Subcutaneous abdominal adipose tissue (tissue), 5 donors: ENCODE results near the gene CDYL.

Source experiments
- H3K27ac ChIP-seq: one replicate; pipeline ENCODE4 v1.7.0; 2013; ENCODE audit warnings: low read depth, mild to moderate bottlenecking, inconsistent platforms, low read length, moderate library complexity
- H3K27me3 ChIP-seq, 5 donors: one replicate each; pipeline ENCODE4 v1.7.0; 2013; ENCODE audit warnings: low read length in 5 of 5, inconsistent platforms in 1 of 5; ENCODE audit not compliant: control insufficient read depth in 5 of 5, insufficient read depth in 4 of 5
- H3K36me3 ChIP-seq, 5 donors: one replicate each; pipeline ENCODE4 v1.7.0; 2013; ENCODE audit warnings: low read length in 5 of 5; ENCODE audit not compliant: control insufficient read depth in 5 of 5, insufficient read depth in 5 of 5
- H3K4me1 ChIP-seq, 5 donors: one replicate each; pipeline ENCODE4 v1.7.0; 2013; ENCODE audit warnings: low read length in 5 of 5, mild to moderate bottlenecking in 3 of 5, moderate library complexity in 1 of 5; ENCODE audit not compliant: control insufficient read depth in 5 of 5, insufficient read depth in 5 of 5
- H3K4me3 ChIP-seq, 5 donors: one replicate each; pipeline ENCODE4 v1.7.0; 2013; ENCODE audit warnings: low read length in 5 of 5, low read depth in 1 of 5
- H3K9ac ChIP-seq, 5 donors: one replicate each; pipeline ENCODE4 v1.7.0; 2013; ENCODE audit warnings: low read length in 5 of 5, mild to moderate bottlenecking in 4 of 5, moderate library complexity in 3 of 5
- H3K9me3 ChIP-seq, 5 donors: one replicate each; pipeline ENCODE4 v1.7.0; 2013; ENCODE audit warnings: low read length in 5 of 5; ENCODE audit not compliant: control insufficient read depth in 5 of 5
- donor health status: healthy.
- donor health status: healthy.
- donor health status: healthy.
- donor health status: healthy.
- donor health status: healthy.

Gene CDYL

DNA sequence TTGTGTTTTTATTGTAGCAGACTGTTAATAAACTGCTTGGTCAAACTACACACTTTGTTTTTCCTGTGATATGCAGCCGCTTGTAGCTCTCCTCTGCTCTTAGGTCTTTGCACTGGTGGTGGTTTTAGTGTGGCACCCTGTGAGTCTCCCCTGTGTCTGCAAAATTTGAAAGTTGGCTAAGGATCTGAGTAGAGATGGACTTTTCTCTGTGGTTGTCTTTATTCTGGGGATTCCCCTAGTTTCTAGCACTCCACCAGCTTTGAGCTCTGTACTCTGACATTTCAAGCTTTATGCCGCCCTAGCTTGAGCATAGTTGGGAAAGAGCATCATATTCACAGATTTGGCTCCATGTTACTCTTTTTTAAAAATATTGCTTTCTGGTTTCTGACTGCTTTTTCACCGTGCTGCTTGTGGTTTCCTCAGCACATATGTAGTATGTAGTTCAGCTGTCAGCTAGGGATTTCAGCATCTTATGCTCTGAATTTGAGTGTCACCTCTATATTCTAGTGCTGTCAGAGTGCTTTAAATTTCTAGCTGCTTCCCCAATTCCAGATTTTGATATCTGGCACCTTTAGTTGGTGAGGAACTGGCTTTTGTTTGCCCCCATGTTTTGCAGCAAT lies 25.4 kb downstream of the CDYL start:
- Histone ChIP-seq H3K9ac (no peak overlapping the region), H3K9me3 (peaks cover 0 to 20% (median 11%) of the 10 kb centered on the region in 5 donors), H3K4me3 (no peak overlapping the region), H3K4me1 (peaks cover 0 to 15% (median 13%) of the 10 kb centered on the region in 5 donors), H3K27ac (no peak overlapping the region), H3K36me3 (no peaks in the 10 kb centered on the region), H3K27me3 (no peaks in the 10 kb centered on the region)

GRCh38 chr6:4802312-4802935 lies 26.2 kb downstream of the CDYL start:
- Histone ChIP-seq H3K4me3 (no peak overlapping the region), H3K9me3 (peaks cover 0 to 20% (median 11%) of the 10 kb centered on the region in 5 donors), H3K27me3 (no peaks in the 10 kb centered on the region), H3K36me3 (no peaks in the 10 kb centered on the region), H3K9ac (no peak overlapping the region), H3K4me1 (peaks cover 0 to 15% (median 14%) of the 10 kb centered on the region in 5 donors), H3K27ac (no peak overlapping the region)

- peaks cover 0 to 20% (median 11%) of the 10 kb centered on the region in 5 donors for H3K9me3 ChIP-seq
- no peaks in the 10 kb centered on the region for H3K27me3 ChIP-seq
- H3K27ac ChIP-seq, result no peak overlapping the region
- H3K4me1 ChIP-seq, result peaks cover 0 to 15% (median 14%) of the 10 kb centered on the region in 5 donors
- no peak overlapping the region for H3K4me3 ChIP-seq
- H3K36me3 ChIP-seq, result no peaks in the 10 kb centered on the region
- no peak overlapping the region for H3K9ac ChIP-seq
Measured at GRCh38 chr6:4803343-4803744, 27.1 kb downstream of the CDYL start.

- no peak overlapping the region for H3K9ac ChIP-seq
- H3K4me1 ChIP-seq, result peaks cover 0 to 15% (median 14%) of the 10 kb centered on the region in 5 donors
- no peaks in the 10 kb centered on the region for H3K27me3 ChIP-seq
- H3K27ac ChIP-seq, result no peak overlapping the region
- H3K4me3 ChIP-seq, result no peak overlapping the region
- no peaks in the 10 kb centered on the region for H3K36me3 ChIP-seq
- peaks cover 0 to 20% (median 11%) of the 10 kb centered on the region in 5 donors for H3K9me3 ChIP-seq
Measured at GRCh38 chr6:4804095-4804494, 27.9 kb downstream of the CDYL start.

GRCh38 chr6:4805553-4806336 lies 29.5 kb downstream of the CDYL start:
- peaks cover 0 to 7% (median 3%) of the 10 kb centered on the region in 5 donors for H3K9me3 ChIP-seq
- H3K36me3 ChIP-seq, result no peaks in the 10 kb centered on the region
- H3K27me3 ChIP-seq, result no peaks in the 10 kb centered on the region
- no peak overlapping the region for H3K9ac ChIP-seq
- peaks cover 0 to 17% (median 16%) of the 10 kb centered on the region in 5 donors for H3K4me1 ChIP-seq
- H3K4me3 ChIP-seq, result no peak overlapping the region
- no peak overlapping the region for H3K27ac ChIP-seq

DNA sequence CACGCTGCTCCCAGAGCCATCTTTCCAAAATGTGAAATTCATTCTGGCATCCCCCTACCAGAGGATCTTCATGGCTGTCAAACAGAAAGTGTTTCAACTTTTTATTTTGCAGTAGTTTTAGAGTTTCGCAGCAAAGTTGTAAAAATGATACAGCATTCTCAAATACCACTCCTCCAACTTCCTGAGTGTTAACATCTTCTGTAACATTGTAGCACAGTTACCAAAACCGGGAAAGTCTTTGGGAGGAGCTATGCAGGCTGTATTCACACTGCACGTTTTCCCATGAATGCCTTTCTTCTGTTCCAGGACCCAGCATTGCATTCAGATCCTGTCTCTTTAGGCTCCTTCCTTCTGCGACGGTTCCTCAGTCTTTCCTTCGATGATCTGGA lies 30.1 kb downstream of the CDYL start:
- H3K27me3 ChIP-seq, result no peaks in the 10 kb centered on the region
- no peak overlapping the region for H3K4me3 ChIP-seq

GRCh38 chr6:4806791-4807190 lies 30.6 kb downstream of the CDYL start:
- H3K27ac ChIP-seq, result no peak overlapping the region
- no peaks in the 10 kb centered on the region for H3K9me3 ChIP-seq
- no peaks in the 10 kb centered on the region for H3K36me3 ChIP-seq
- H3K9ac ChIP-seq, result no peak overlapping the region
- no peaks in the 10 kb centered on the region for H3K27me3 ChIP-seq
- H3K4me3 ChIP-seq, result no peak overlapping the region
- peaks cover 0 to 24% (median 17%) of the 10 kb centered on the region in 5 donors for H3K4me1 ChIP-seq

More for the DNA sequence above, 30.1 kb downstream of the CDYL start:
- Histone ChIP-seq H3K9me3 (peaks cover 0 to 3% (median 0%) of the 10 kb centered on the region in 5 donors), H3K36me3 (no peaks in the 10 kb centered on the region), H3K9ac (no peak overlapping the region), H3K4me1 (peaks cover 0 to 20% (median 18%) of the 10 kb centered on the region in 5 donors), H3K27ac (no peak overlapping the region)

- peaks cover 0 to 28% (median 6%) of the 10 kb centered on the region in 5 donors for H3K4me1 ChIP-seq
- no peak overlapping the region for H3K4me3 ChIP-seq
- H3K27ac ChIP-seq, result no peak overlapping the region
- H3K9ac ChIP-seq, result no peak overlapping the region
- no peaks in the 10 kb centered on the region for H3K36me3 ChIP-seq
- H3K9me3 ChIP-seq, result no peaks in the 10 kb centered on the region
- H3K27me3 ChIP-seq, result no peaks in the 10 kb centered on the region
Measured at GRCh38 chr6:4808396-4808795, 32.2 kb downstream of the CDYL start.

GRCh38 chr6:4809999-4810918 lies 34.1 kb downstream of the CDYL start:
- Histone ChIP-seq H3K4me3 (no peak overlapping the region), H3K4me1 (peaks cover 0 to 28% (median 6%) of the 10 kb centered on the region in 5 donors), H3K36me3 (no peaks in the 10 kb centered on the region), H3K9me3 (no peaks in the 10 kb centered on the region), H3K9ac (no peak overlapping the region), H3K27me3 (no peaks in the 10 kb centered on the region), H3K27ac (no peak overlapping the region)
